ENCODE measurements around the gene P4HB. TPM values are rescaled to one million over a fixed set of nuclear protein-coding genes. Genes with fewer than 3 reads are reported as not detected.

P4HB gene
- total RNA-seq, result 463 TPM

GRCh38 chr17:81859906-81860755 lies at the start of gene P4HB:
Gene P4HB, minus strand, starts transcription at chr17:81860535. Its CDS starts 64 bp downstream, at chr17:81860471.
- Histone ChIP-seq H3K27me3 (no peaks in the 10 kb centered on the region), H3K36me3 (peaks cover 0 to 5% of the 10 kb centered on the region in 2 donors), H3K27ac (peak within 1 kb of the TSS; percentile 89), H3K4me1 (peaks cover 66% of the 10 kb centered on the region), H3K4me3 (peak within 1 kb of the TSS; percentile 85 to 86), H3K9me3 (no peaks in the 10 kb centered on the region)
- peak in 1 of 2 donors; percentile 92 for DNase-seq (ENCODE audit: extremely low spot score in 2 of 2)
- TF ChIP-seq POLR2A (IDR thresholded peaks at IDR 0.05) (peak in 1 of 2 donors; percentile 69), POLR2AphosphoS5 (IDR thresholded peaks at IDR 0.05; ENCODE audit: insufficient read depth in 1 of 2, low read depth in 1 of 2) (no peak), CTCF (IDR thresholded peaks at IDR 0.05) (no peak)
- intact Hi-C loops (cut with DNase I), result no loop called here

- DNase-seq (ENCODE audit: extremely low spot score in 2 of 2), result no peak
- H3K36me3 ChIP-seq, result peaks cover 0 to 22% of the 10 kb centered on the region in 2 donors
- no peak overlapping the region for H3K27ac ChIP-seq
- no peak overlapping the region for H3K4me3 ChIP-seq
- no peaks in the 10 kb centered on the region for H3K27me3 ChIP-seq
- no peaks in the 10 kb centered on the region for H3K9me3 ChIP-seq
- intact Hi-C loops (cut with DNase I), result no loop called here
- no peak for TF ChIP-seq POLR2AphosphoS5 (IDR thresholded peaks at IDR 0.05; ENCODE audit: insufficient read depth in 1 of 2, low read depth in 1 of 2)
- TF ChIP-seq CTCF (IDR thresholded peaks at IDR 0.05), result no peak
- no peak for TF ChIP-seq POLR2A (IDR thresholded peaks at IDR 0.05)
- peaks cover 19% of the 10 kb centered on the region for H3K4me1 ChIP-seq
Observed at GRCh38 chr17:81909231-81909630, 48.9 kb upstream of the P4HB start.

- Histone ChIP-seq H3K4me1 (peaks cover 19% of the 10 kb centered on the region), H3K27ac (no peak overlapping the region), H3K4me3 (no peak overlapping the region), H3K36me3 (peaks cover 0 to 18% of the 10 kb centered on the region in 2 donors), H3K27me3 (no peaks in the 10 kb centered on the region), H3K9me3 (no peaks in the 10 kb centered on the region)
- DNase-seq (ENCODE audit: extremely low spot score in 2 of 2), result no peak
- TF ChIP-seq CTCF (IDR thresholded peaks at IDR 0.05), result no peak
- no peak for TF ChIP-seq POLR2AphosphoS5 (IDR thresholded peaks at IDR 0.05; ENCODE audit: insufficient read depth in 1 of 2, low read depth in 1 of 2)
- TF ChIP-seq POLR2A (IDR thresholded peaks at IDR 0.05), result no peak
- intact Hi-C loops (cut with DNase I), result no loop called here
Observed at GRCh38 chr17:81908793-81909192, 48.5 kb upstream of the P4HB start.

- H3K9me3 ChIP-seq, result no peaks in the 10 kb centered on the region
- no peak for TF ChIP-seq CTCF (IDR thresholded peaks at IDR 0.05)
- TF ChIP-seq POLR2A (IDR thresholded peaks at IDR 0.05), result no peak
- no peak for TF ChIP-seq POLR2AphosphoS5 (IDR thresholded peaks at IDR 0.05; ENCODE audit: insufficient read depth in 1 of 2, low read depth in 1 of 2)
- H3K4me1 ChIP-seq, result peaks cover 24% of the 10 kb centered on the region
- H3K36me3 ChIP-seq, result peaks cover 0 to 6% of the 10 kb centered on the region in 2 donors
- H3K27me3 ChIP-seq, result no peaks in the 10 kb centered on the region
- H3K27ac ChIP-seq, result no peak overlapping the region
- intact Hi-C loops (cut with DNase I), result no loop called here
- no peak overlapping the region for H3K4me3 ChIP-seq
- DNase-seq (ENCODE audit: extremely low spot score in 2 of 2), result no peak
Observed at GRCh38 chr17:81907219-81908145, 47.1 kb upstream of the P4HB start.

Data from vagina (tissue), 2 donors.